ENCODE measurements around the gene HABP2. TPM values are rescaled to one million over a fixed set of nuclear protein-coding genes. Genes with fewer than 3 reads are reported as not detected.

The HABP2 gene
- total RNA-seq, 1 donor from 2014 or later = not detected

DNA sequence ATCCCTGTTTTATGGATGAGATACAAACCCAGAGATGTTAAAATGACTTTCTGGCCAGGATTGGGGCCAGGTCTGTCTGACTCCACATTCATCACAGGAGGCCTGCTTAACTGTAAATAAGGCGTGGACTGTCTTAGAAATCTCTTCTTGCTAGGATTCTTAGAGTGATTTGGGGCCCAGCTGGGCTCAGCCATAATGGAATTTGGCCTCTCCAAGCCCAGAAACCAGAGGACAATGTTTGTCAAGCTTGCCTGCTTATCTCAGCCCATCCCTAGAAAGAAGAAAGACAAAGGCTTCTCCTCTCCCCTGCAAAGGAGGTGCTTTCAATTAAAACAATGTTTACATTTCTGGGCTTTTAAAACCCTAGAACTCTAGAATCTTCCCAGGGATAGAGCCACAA, 2.9 kb downstream of the HABP2 start:
- DNase-seq (ENCODE audit: low spot score in 2 of 2) = no peak
- TF ChIP-seq, protein P1, sequence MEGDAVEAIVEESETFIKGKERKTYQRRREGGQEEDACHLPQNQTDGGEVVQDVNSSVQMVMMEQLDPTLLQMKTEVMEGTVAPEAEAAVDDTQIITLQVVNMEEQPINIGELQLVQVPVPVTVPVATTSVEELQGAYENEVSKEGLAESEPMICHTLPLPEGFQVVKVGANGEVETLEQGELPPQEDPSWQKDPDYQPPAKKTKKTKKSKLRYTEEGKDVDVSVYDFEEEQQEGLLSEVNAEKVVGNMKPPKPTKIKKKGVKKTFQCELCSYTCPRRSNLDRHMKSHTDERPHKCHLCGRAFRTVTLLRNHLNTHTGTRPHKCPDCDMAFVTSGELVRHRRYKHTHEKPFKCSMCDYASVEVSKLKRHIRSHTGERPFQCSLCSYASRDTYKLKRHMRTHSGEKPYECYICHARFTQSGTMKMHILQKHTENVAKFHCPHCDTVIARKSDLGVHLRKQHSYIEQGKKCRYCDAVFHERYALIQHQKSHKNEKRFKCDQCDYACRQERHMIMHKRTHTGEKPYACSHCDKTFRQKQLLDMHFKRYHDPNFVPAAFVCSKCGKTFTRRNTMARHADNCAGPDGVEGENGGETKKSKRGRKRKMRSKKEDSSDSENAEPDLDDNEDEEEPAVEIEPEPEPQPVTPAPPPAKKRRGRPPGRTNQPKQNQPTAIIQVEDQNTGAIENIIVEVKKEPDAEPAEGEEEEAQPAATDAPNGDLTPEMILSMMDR (IDR thresholded peaks at IDR 0.05) = no peak
- no peak overlapping the region for H3K4me3 ChIP-seq
- no peaks in the 10 kb centered on the region for H3K9me3 ChIP-seq
- no peaks in the 10 kb centered on the region for H3K36me3 ChIP-seq
- intact Hi-C loops (cut with DNase I) = no loop called here
- no peaks in the 10 kb centered on the region for H3K4me1 ChIP-seq
- H3K27ac ChIP-seq = no peak overlapping the region
- no peaks in the 10 kb centered on the region for H3K27me3 ChIP-seq

DNA sequence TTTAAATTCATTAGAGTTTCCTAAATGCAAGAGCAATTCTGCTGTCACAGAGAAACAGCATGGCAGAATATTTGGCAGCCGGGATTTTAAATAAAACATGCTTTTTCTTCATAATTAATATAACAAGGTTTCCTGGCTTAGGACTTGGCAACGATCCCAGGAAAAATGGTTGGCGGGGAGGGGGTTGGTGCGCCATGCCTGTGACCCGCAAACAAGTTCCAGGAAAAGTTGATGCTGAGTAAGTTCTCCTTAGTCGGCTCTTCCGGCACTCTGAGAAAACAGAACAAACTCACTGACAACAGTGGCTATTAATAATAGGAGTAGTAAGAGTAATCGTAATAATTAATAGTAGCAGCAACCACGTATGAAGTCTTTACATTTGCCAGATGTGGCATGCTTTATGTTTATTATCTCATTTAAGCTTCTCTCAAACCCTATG, 4.6 kb downstream of the HABP2 start:
- no peaks in the 10 kb centered on the region for H3K36me3 ChIP-seq
- no peaks in the 10 kb centered on the region for H3K9me3 ChIP-seq
- DNase-seq (ENCODE audit: low spot score in 2 of 2) = no peak
- TF ChIP-seq, protein P1 (IDR thresholded peaks at IDR 0.05) = no peak
- peak overlapping the region; percentile 2 to 33 for H3K4me3 ChIP-seq
- H3K27me3 ChIP-seq = no peaks in the 10 kb centered on the region
- intact Hi-C loops (cut with DNase I) = no loop called here
- H3K27ac ChIP-seq = no peak overlapping the region
- H3K4me1 ChIP-seq = no peaks in the 10 kb centered on the region

DNA sequence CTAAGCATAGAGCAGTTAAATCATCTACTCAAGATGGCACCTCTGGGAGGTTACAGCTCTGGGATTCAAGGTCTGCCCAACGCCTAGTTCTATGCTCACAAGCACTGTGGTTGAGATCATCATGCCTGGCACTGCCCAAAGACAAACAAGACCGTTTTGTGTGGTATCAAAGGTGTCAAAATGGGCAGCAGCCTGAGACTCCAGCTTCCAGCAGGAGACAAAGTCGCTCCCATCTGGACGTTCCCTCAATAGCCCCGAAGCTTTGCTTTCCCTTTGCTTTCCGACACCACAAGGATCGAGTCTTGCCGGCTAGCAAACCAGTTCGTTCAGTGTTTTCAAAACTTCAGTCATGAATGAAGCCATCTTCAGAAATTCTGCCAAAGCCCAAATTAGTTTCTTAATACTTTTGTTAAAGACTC, 5.1 kb downstream of the HABP2 start:
- no peaks in the 10 kb centered on the region for H3K4me1 ChIP-seq
- H3K4me3 ChIP-seq = peak overlapping the region; percentile 2 to 33
- no peaks in the 10 kb centered on the region for H3K9me3 ChIP-seq
- no peak for DNase-seq (ENCODE audit: low spot score in 2 of 2)
- no peaks in the 10 kb centered on the region for H3K36me3 ChIP-seq
- intact Hi-C loops (cut with DNase I) = no loop called here
- H3K27ac ChIP-seq = peak overlapping the region in 1 of 2 donors; percentile 5
- TF ChIP-seq, protein P1 (IDR thresholded peaks at IDR 0.05) = no peak
- no peaks in the 10 kb centered on the region for H3K27me3 ChIP-seq

DNA sequence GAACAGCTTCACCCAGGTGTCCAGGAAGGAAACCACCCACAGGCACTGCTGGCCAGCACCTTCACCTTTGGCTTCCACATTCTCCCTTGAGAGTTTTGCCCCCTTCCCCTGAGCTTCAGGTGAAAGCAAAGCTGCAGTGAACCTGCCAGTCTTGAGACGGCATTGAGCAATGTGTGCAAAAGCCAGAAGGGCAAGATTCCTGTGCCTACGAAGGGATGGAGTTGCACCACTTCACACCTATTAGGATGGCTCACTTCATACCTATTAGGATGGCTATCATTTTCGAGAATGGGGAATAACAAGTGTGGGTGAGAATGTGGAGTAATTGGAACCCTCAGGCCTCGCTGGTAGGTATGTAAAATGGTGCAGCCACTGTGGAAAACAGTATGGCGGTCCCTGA, 7.2 kb downstream of the HABP2 start:
- H3K4me3 ChIP-seq = no peak overlapping the region
- H3K27ac ChIP-seq = no peak overlapping the region
- DNase-seq (ENCODE audit: low spot score in 2 of 2) = no peak
- H3K4me1 ChIP-seq = no peaks in the 10 kb centered on the region
- H3K36me3 ChIP-seq = no peaks in the 10 kb centered on the region
- TF ChIP-seq, protein P1 (IDR thresholded peaks at IDR 0.05) = no peak
- H3K9me3 ChIP-seq = no peaks in the 10 kb centered on the region
- H3K27me3 ChIP-seq = no peaks in the 10 kb centered on the region
- intact Hi-C loops (cut with DNase I) = loop anchor here (5.0 kb wide), 1 partner anchor 173 kb away; no protein-coding TSS in a partner anchor

DNA sequence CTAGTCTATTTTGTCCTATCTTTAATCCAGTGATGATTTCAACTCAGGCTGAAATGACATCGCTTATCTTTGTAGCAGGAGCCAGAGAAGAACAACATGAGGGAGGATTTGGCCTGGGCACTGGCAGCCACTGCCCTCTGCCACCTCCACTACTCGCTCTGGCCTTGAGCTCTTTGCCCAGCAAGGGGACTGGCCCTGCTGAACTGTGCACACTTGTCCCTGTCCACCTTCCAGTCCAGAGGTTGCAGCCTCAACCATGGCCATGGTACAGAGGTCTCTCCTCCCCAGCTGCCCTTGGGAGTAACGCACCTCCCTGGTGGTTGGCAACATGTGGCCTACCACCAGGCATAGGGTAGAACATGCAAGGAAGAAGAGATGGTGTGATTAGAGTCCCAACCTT, 8.4 kb downstream of the HABP2 start:
- TF ChIP-seq, protein P1 (IDR thresholded peaks at IDR 0.05) = no peak
- no peaks in the 10 kb centered on the region for H3K4me1 ChIP-seq
- no peak for DNase-seq (ENCODE audit: low spot score in 2 of 2)
- no peaks in the 10 kb centered on the region for H3K9me3 ChIP-seq
- no peaks in the 10 kb centered on the region for H3K36me3 ChIP-seq
- intact Hi-C loops (cut with DNase I) = loop anchor here (5.0 kb wide), 1 partner anchor 174 kb away; no protein-coding TSS in a partner anchor
- no peaks in the 10 kb centered on the region for H3K27me3 ChIP-seq
- no peak overlapping the region for H3K27ac ChIP-seq
- H3K4me3 ChIP-seq = no peak overlapping the region

DNA sequence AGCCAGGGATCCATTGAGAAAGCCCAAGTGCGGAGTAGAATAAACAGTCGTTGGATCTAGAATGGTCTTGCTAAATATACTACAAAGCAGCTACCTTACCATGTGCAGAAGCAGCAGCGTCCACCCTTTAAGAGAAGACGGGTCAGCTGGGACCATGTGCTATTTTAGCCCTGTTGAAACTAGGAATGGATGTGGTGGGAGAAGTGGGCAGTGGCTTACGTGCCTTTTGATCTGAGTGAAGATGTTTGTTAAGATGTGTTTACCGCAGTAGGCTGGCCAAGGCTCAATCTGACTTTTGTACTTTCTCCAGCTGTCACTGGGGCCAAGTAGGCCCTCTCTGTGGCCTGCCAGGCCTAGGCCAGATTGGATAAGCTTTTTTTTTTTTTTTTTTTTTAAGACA, 9.2 kb downstream of the HABP2 start:
- Histone ChIP-seq H3K9me3 (no peaks in the 10 kb centered on the region), H3K36me3 (no peaks in the 10 kb centered on the region), H3K4me3 (no peak overlapping the region), H3K4me1 (no peaks in the 10 kb centered on the region), H3K27me3 (no peaks in the 10 kb centered on the region), H3K27ac (no peak overlapping the region)
- TF ChIP-seq, protein P1 (IDR thresholded peaks at IDR 0.05) = no peak
- DNase-seq (ENCODE audit: low spot score in 2 of 2) = no peak
- intact Hi-C loops (cut with DNase I) = loop anchor here (2.0 to 5.0 kb wide), 3 partner anchors 41 to 175 kb away; no protein-coding TSS in a partner anchor

All from ascending aorta (tissue), 2 donors.